HG03060 (cell line): ENCODE data around the gene PANK4.

Experiments
- ATAC-seq: cut with Tn5 transposase; IDR thresholded peaks from one replicate; pipeline ENCODE4 v1.9.1; 2021; ENCODE audit warnings: low read depth, moderate number of reproducible peaks; ENCODE audit not compliant: unreplicated experiment

Gene PANK4

DNA sequence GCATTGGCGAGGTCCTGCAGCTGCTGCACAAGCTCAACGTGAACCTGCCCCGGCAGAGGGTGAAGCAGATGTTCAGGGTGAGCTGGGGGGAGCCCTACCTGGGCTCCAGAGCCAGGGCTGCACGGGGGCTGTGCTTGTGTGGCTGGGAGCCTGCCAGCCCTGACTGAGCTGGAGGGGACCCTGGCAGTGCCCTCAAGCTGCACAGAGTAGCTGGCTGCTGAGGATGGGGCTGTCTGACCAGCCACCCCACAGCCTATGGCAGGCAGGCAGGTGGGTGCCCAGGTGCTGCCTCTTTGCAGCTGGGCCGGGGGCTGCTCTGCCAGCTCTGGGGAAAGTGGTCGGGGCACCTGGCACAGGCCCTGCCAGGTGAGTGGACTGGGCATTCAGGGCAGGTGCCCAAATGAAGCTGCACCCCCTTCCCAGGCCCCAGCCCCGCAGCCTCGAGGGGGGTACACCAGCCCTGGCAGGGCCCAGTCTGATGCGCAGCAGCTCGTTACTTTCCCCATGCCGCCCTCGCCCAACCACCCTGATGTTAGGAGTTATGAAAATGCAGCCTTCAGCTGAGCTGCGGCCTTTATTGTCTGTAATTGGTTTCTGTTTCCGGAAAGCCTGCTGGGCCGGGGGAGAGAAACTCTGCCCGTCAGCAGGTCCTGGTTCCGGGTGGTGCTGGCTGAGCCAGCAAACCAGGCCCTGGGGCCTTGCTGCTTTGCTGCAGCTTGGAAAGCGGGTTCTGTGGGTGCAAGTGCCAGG is 46.0 kb downstream of the PANK4 start:
- no peak for ATAC-seq

DNA sequence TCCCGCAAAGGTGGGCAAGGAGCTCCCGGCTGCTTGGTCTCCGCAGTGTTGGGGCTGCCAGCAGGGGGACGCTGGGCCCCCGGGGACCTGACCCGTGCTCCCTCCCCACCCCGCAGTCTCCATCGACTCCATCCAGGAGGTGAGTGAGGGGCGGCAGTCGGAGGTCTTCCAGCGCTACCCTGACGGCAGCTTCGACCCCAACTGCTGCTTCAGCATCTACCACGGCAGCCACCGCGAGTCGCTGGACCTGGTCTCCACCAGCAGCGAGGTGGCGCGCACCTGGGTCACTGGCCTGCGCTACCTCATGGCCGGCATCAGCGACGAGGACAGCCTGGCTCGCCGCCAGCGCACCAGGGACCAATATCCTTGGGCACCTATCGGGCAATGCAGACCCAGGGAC is 46.8 kb downstream of the PANK4 start:
- no peak for ATAC-seq

- no peak for ATAC-seq
Observed at GRCh38 chr1:2479186-2479585, 47.2 kb downstream of the PANK4 start.

DNA sequence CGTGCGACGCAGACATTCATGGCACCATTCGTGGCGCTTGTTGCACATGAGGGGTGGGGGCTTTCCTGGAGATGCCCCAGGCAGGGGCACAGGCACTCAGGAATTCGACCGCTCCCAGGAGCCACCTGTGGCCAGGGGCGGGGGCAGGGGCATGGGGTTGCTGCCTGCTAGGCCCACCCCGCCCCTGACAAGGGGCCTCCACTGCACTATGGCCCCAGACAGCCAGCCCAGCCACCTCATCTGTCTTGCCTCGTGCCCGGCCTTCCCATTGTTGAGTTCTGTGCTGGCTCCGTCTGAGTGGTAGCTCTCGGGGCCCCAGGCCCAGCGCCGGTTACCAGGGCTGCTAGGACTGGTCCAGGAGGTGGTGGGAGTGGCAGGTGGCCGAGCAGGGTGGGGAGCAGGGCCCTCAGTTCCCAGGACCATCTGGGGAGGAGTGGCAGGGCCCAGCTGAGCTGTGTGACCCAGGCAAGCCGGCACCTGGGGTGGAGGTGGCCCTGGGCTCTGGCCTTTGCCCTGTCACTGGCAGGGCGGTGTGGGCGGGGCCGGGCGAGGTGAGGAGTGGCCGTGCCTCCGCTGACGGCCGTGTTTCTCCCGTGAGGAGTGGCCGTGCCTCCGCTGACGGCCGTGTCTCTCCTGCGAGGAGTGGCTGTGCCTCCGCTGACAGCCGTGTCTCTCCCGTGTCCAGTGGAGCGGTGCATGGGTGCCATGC is 48.5 kb downstream of the PANK4 start:
- no peak for ATAC-seq

DNA sequence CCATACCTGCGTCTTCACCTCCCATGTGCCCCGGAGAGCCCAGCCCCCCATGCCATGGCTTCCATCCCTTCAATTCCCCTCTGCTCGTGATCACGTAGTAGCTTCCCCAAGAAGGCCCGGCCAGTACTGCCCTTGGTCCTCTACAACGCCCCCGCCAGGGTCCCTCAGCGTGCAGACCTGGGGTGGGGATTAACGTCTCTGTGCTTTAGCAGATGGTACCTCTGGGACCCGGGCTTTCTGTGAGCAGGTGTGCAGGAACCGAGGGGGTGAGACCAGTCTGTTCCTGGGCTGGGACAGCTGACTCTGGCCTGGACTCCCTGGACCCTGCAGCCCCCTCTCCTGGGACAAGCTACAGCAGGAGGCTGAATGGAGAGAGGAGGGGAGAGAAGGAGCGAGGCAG is 49.1 kb downstream of the PANK4 start:
- ATAC-seq, result no peak

GRCh38 chr1:2476061-2476999 is 50.1 kb downstream of the PANK4 start, which contains the start of gene PLCH2:
PLCH2 (plus strand) TSS chr1:2476289; CDS start chr1:2476589, 300 bp downstream.
- no peak for ATAC-seq

DNA sequence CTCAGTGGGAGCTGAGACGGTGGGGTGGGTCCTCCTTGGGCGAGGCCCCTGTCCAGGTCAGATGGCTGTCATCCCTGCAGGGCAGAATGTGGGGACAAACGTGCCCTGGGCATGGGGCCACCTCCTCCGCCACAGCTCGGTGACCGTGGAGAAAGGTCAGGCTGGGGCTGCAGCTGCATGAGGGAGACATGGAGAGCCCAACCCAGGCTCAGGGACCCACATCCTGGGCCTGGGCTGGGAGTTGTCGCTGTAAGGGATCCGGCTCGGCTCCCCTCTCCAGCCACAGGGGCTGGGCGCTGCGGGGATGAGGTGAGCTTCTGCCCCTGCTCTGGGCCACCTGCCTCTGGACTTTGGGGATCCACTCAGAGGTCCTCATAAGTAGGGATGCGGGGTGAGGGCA is 50.8 kb downstream of the PANK4 start:
- ATAC-seq, result no peak

GRCh38 chr1:2474933-2475371 is 51.4 kb downstream of the PANK4 start:
- no peak for ATAC-seq

DNA sequence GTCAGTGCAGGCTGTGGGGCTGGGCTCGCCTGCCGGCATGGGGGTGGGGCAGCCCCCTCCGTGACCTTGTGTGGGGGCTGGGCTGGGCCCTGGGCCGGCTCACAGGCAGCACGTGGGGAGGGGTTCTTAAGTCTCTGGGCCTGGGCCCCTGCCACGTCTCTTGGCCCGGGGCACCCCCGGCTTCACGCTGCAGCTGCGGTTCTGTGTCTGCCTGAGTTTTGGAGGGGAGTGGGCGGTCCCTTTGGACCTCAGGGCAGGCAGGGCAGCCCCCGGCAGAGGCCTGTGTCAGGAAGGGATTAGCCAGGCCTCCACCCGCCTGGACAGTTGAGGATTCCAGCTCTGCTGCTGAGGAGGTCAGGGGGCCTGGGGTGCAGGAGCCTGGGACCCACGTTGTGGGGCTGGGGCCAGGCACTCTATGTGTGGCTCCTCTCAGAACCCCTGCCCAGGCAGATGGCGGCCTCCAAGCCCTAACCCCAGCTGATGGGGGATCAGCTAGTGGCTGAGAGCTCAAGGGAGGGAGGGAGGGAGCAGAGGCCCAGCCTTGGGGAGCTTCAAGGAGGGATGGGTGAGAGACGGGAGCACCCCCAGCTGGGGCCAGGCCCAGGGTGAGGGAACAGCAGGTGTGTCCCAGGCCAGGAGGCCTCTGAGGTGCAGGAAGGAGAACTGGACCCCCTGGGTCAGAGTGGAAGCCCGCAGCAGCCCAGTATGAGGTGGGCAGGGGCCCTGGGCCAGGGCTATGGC is 52.1 kb downstream of the PANK4 start:
- no peak for ATAC-seq

GRCh38 chr1:2473198-2473597 is 53.2 kb downstream of the PANK4 start:
- no peak for ATAC-seq

- no peak for ATAC-seq
Observed at GRCh38 chr1:2472561-2473177, 53.7 kb downstream of the PANK4 start.

DNA sequence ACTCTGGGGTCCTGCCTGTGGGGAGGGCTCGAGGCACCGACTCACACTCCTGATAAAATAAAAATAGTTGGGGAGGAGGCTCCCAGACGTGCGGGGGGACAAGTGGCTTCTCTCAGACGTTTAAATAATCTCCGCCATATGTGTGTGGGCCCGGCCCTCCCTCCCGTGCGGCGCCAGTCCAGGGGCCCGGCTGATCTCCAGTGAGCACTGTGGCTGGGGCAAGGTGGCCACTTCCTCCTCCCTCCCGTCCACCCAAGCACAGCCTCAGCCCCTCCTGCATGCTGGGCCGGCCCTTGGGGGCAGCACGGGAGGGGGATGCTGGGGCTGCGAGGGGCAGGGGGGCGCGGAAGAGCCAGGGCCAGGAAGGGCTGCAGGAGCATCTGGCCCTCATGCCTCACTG is 54.3 kb downstream of the PANK4 start:
- no peak for ATAC-seq

DNA sequence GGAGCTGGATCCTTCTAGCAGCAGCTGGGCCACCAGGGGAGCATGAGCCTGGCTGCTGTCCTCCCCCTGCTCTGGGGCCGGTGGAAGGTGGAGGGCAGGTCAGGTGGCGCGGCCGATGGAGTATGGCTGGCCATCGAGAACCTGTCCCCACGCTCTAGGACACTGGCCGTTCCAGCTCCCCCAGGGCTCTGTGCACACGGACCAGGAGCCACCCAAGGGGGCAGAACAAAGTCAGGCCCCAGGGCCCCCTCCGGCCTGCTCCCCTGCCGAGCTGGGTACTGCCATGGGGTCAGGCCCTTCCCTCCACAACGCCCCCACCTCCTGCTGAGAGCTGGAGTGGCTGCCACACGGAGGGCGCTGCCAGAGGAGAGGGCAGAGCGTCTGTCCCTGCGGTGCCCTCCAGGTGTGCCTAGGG is 54.8 kb downstream of the PANK4 start:
- ATAC-seq, result no peak

DNA sequence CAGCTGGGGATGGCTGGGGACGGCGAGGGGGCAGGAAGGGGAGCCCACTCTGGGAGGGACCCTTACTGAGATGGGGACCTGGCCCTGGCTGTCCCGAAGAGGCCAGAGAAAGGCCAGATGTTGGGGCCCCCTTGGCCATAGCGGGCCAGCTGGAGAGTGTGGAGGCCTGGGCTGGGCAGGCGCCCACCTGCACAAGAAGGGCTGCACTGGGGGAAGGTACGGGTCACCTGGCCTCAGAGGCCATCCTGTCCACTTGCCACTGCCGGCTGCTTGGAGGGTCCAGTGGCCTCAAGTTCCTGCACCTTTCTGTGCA is 55.3 kb downstream of the PANK4 start:
- no peak for ATAC-seq

- no peak for ATAC-seq
Observed at GRCh38 chr1:2470290-2471158, 55.9 kb downstream of the PANK4 start.

- no peak for ATAC-seq
Observed at GRCh38 chr1:2469103-2469940, 57.1 kb downstream of the PANK4 start.

- ATAC-seq, result no peak
Observed at GRCh38 chr1:2468540-2468939, 57.9 kb downstream of the PANK4 start.

DNA sequence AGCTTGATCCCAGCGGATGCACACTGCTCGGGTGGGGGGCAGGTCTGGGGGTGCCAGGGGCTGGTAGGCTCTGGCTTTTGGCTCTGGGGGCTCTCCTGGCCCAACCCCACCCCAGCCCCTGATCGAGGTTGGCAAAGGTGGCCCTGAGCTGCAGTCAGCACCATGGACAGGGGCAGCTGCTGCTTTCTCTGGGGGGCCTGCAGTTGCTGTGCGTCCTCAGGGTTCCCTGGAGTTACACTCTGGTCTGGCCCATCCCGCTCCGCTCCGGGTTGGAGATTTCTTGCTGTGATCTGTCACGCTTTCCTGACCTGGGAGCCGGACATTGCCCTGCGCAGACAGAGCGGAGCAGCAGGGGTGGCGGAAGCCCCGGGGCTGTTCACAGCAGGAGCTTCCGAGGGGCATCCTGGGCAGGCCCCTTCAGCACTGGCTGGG is 58.3 kb downstream of the PANK4 start:
- ATAC-seq, result no peak
